Breast epithelium (tissue), 3 donors: ENCODE measurements around the gene PCDHB1.

Experiments
- POLR2AphosphoS5 ChIP-seq, 3 donors: sonication (generic); formaldehyde crosslinking; IDR thresholded peaks; one replicate each; pipeline ENCODE4 v1.6.1; 2017; ENCODE audit warnings: antibody characterized with exemption in 3 of 3
- TF ChIP-seq, protein P1 (sequence below), 3 donors: fragments of 450-650 bp; IDR thresholded peaks; one replicate each; pipeline ENCODE4 v1.5.1; 2016 to 2017; ENCODE audit warnings: antibody characterized with exemption in 3 of 3, mild to moderate bottlenecking in 3 of 3, moderate library complexity in 3 of 3

DNA sequence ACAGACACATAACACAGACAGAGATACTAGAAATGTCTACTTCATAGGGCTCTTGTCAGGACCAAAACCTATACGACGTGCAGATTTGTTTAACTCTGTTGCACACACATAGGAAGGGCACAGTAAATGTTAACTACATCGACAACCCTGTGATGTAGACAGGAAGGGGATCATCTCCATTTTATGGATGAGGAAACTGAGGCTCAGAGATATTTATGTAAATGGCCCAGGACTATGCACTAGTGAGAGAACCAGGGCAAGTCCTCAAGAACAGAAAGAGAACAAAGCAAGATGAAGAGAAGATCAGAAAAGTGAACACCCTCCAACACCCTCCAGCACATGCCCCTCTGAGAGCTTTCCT lies 48.6 kb upstream of the PCDHB1 start:
- TF ChIP-seq, protein P1, sequence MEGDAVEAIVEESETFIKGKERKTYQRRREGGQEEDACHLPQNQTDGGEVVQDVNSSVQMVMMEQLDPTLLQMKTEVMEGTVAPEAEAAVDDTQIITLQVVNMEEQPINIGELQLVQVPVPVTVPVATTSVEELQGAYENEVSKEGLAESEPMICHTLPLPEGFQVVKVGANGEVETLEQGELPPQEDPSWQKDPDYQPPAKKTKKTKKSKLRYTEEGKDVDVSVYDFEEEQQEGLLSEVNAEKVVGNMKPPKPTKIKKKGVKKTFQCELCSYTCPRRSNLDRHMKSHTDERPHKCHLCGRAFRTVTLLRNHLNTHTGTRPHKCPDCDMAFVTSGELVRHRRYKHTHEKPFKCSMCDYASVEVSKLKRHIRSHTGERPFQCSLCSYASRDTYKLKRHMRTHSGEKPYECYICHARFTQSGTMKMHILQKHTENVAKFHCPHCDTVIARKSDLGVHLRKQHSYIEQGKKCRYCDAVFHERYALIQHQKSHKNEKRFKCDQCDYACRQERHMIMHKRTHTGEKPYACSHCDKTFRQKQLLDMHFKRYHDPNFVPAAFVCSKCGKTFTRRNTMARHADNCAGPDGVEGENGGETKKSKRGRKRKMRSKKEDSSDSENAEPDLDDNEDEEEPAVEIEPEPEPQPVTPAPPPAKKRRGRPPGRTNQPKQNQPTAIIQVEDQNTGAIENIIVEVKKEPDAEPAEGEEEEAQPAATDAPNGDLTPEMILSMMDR (IDR thresholded peaks at IDR 0.05), result no peak
- TF ChIP-seq POLR2AphosphoS5 (IDR thresholded peaks at IDR 0.05), result no peak
